Ishikawa (cell line): Measurements from ENCODE around the gene RASSF1.

Source experiments
- CEBPB ChIP-seq: IDR thresholded peaks from 2 replicates; pipeline ENCODE4 v1.6.1; 2012
- CREB1 ChIP-seq: IDR thresholded peaks from 2 replicates; pipeline ENCODE4 v1.6.1; 2012; ENCODE audit warnings: low read depth
- EGR1 ChIP-seq: IDR thresholded peaks from 2 replicates; pipeline ENCODE4 v1.6.1; 2012
- EP300 ChIP-seq: IDR thresholded peaks from 2 replicates; pipeline ENCODE4 v1.6.1; 2012; ENCODE audit warnings: borderline replicate concordance
- FOXM1 ChIP-seq: IDR thresholded peaks from 2 replicates; pipeline ENCODE4 v1.6.1; 2012; ENCODE audit warnings: low read depth, borderline replicate concordance
- MAX ChIP-seq: IDR thresholded peaks from 2 replicates; pipeline ENCODE4 v1.6.1; 2012
- NFIC ChIP-seq: IDR thresholded peaks from 2 replicates; pipeline ENCODE4 v1.6.1; 2012
- RAD21 ChIP-seq: IDR thresholded peaks from 2 replicates; pipeline ENCODE4 v1.6.1; 2012; ENCODE audit warnings: low read depth
- TAF1 ChIP-seq: IDR thresholded peaks from 2 replicates; pipeline ENCODE4 v1.6.1; 2012; ENCODE audit warnings: low read depth, mild to moderate bottlenecking
- TCF12 ChIP-seq: IDR thresholded peaks from 2 replicates; pipeline ENCODE4 v1.6.1; 2012; ENCODE audit warnings: low read depth
- TEAD4 ChIP-seq: IDR thresholded peaks from 2 replicates; pipeline ENCODE4 v1.6.1; 2012
- YY1 ChIP-seq: IDR thresholded peaks from 2 replicates; pipeline ENCODE4 v1.6.1; 2012; ENCODE audit warnings: low read depth
- ZBTB7A ChIP-seq: IDR thresholded peaks from 2 replicates; pipeline ENCODE4 v1.6.1; 2012; ENCODE audit warnings: low read depth
- TF ChIP-seq, protein P1 (sequence below): IDR thresholded peaks from 2 replicates; pipeline ENCODE4 v1.6.1; 2012
- TF ChIP-seq, protein P2 (sequence below): IDR thresholded peaks from 2 replicates; pipeline ENCODE4 v1.6.1; 2012; ENCODE audit warnings: low read depth, mild to moderate bottlenecking

The RASSF1 gene

GRCh38 chr3:50383750-50384149 is 43.1 kb upstream of the RASSF1 start:
- TF ChIP-seq TEAD4 (no peak; the same call in 1 of the 2 replicates), NFIC (0 out of 2 replicates have a peak, but pooled peaks have one; percentile 43), TCF12 (no peak)

GRCh38 chr3:50382722-50383121 is 42.1 kb upstream of the RASSF1 start:
- TF ChIP-seq ZBTB7A (no peak), TAF1 (no peak), RAD21 (no peak)

DNA sequence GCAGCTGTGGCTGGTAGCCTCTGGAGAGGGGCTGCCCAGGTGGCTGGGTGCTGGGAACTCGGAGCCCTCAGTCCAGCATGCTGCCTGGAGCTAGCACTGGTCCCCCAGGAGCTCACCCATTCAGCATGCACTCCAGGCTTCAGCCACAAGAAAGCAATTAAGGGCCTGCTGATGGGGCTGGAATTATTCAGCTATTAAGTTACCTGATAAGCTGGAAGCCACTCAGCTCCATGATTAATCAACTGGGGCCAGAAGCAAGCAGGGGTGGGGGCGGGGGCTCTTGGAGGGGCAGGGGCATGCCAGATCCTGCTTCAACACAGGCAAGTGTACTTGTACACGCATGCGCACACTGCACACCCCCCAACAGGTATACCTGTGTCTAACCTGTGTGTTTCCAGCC is 40.7 kb upstream of the RASSF1 start:
- no peak for TF ChIP-seq YY1
- TF ChIP-seq RAD21, result no peak
- TF ChIP-seq, protein P1, sequence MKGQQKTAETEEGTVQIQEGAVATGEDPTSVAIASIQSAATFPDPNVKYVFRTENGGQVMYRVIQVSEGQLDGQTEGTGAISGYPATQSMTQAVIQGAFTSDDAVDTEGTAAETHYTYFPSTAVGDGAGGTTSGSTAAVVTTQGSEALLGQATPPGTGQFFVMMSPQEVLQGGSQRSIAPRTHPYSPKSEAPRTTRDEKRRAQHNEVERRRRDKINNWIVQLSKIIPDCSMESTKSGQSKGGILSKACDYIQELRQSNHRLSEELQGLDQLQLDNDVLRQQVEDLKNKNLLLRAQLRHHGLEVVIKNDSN, result no peak
- TF ChIP-seq MAX, result no peak
- no peak for TF ChIP-seq NFIC
- no peak for TF ChIP-seq EGR1
- no peak for TF ChIP-seq TCF12
- TF ChIP-seq TAF1, result no peak

DNA sequence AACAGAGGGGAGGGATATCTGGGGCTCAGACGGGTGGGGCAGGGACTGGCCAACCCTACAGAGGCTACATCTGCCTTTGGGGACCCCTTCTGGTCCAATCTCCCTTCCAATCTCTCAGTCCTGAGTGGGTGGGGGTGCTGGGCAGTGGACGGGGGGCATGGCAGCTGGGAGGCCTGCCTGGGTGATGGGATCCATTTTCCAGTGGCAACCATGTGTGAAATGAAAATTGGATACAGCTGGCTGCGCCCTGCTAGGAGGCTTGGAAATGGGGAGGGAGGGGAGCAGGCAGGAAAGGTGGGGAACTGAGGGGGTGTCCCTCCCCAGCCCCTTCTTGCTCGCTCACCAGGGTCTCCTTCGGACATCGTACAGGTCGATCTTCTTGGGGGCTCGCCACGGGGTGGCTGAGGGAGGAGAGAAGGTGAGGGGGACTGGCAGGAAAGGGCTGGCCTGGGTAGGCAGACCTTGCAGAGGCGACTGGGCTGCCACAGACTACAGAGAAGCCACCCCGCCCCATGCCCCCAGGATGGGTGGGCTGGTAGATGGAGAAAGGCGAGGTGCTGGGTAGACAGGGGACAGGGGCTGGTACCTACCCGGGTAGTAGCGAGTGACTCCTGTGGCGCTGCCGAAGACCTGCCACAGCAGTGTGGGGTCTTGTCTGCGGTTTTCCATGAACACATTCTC is 39.9 kb upstream of the RASSF1 start:
- TF ChIP-seq CEBPB (no peak), NFIC (no peak), TEAD4 (no peak), FOXM1 (no peak), TCF12 (no peak), TAF1 (no peak), ZBTB7A (no peak), RAD21 (no peak), MAX (no peak), YY1 (no peak), CREB1 (no peak), EGR1 (no peak)
- TF ChIP-seq, protein P1, result no peak
- TF ChIP-seq, protein P2, sequence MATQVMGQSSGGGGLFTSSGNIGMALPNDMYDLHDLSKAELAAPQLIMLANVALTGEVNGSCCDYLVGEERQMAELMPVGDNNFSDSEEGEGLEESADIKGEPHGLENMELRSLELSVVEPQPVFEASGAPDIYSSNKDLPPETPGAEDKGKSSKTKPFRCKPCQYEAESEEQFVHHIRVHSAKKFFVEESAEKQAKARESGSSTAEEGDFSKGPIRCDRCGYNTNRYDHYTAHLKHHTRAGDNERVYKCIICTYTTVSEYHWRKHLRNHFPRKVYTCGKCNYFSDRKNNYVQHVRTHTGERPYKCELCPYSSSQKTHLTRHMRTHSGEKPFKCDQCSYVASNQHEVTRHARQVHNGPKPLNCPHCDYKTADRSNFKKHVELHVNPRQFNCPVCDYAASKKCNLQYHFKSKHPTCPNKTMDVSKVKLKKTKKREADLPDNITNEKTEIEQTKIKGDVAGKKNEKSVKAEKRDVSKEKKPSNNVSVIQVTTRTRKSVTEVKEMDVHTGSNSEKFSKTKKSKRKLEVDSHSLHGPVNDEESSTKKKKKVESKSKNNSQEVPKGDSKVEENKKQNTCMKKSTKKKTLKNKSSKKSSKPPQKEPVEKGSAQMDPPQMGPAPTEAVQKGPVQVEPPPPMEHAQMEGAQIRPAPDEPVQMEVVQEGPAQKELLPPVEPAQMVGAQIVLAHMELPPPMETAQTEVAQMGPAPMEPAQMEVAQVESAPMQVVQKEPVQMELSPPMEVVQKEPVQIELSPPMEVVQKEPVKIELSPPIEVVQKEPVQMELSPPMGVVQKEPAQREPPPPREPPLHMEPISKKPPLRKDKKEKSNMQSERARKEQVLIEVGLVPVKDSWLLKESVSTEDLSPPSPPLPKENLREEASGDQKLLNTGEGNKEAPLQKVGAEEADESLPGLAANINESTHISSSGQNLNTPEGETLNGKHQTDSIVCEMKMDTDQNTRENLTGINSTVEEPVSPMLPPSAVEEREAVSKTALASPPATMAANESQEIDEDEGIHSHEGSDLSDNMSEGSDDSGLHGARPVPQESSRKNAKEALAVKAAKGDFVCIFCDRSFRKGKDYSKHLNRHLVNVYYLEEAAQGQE, result no peak

DNA sequence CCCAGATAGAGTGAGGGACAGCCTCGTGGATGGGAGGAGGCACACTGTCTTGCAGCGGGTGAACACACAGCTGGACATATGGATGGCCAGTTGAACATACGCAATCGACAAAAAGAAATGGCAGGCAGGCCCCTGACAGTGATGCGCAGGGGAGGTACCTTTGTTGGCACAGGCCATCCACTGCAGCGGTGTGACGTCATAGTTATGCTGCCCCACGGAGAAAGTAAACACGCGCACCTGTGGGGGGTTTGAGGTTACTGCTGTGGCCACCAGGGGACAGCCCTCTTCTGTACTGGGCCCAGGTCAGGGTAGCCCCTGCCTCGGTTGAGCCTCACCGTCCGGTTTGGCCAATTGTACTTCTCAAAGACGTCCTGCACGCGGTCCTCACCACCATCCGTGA is 38.1 kb upstream of the RASSF1 start:
- TF ChIP-seq, protein P2, result no peak
- TF ChIP-seq ZBTB7A, result no peak
- TF ChIP-seq TEAD4, result no peak
- TF ChIP-seq YY1, result no peak
- no peak for TF ChIP-seq EGR1
- TF ChIP-seq EP300, result no peak
- TF ChIP-seq TAF1, result no peak
- TF ChIP-seq TCF12, result no peak
- TF ChIP-seq CREB1, result no peak
- TF ChIP-seq MAX, result no peak
- TF ChIP-seq, protein P1, result no peak
- no peak for TF ChIP-seq RAD21
- TF ChIP-seq FOXM1, result no peak

- TF ChIP-seq CREB1 (no peak), TAF1 (no peak), EGR1 (no peak), MAX (no peak), RAD21 (no peak), EP300 (no peak), TEAD4 (no peak), NFIC (no peak), YY1 (no peak), ZBTB7A (no peak), FOXM1 (no peak), TCF12 (no peak), CEBPB (no peak)
- TF ChIP-seq, protein P1, result no peak
- TF ChIP-seq, protein P2, result no peak
These were observed 37.4 kb upstream of the RASSF1 start for GRCh38 chr3:50378024-50378423.
